Panc1 (cell line): ENCODE data around the gene SMC6. TPM values are rescaled to one million over a fixed set of nuclear protein-coding genes. Genes with fewer than 3 reads are reported as not detected.

Experiments
- ATAC-seq: fragments of 200-7000 bp; cut with Tn5 transposase; 2 replicates; pipeline ENCODE4 v1.9.1; 2020; ENCODE audit warnings: mild to moderate bottlenecking, moderate library complexity
- BruUV-seq: library from RNA; stranded (reverse); fragments of 400-500 nt; replicated peaks from 2 replicates; lab custom pipeline; 2021; lab: Mats Ljungman, UMichigan
- CTCF ChIA-PET: fragments of 300-600 bp; sonication (Branson Sonifier 250); formaldehyde crosslinking; loops from one replicate; lab custom pipeline; 2022; ENCODE audit warnings: antibody characterized with exemption; lab: Charles Lee
- POLR2A ChIA-PET: fragments of 300-600 bp; sonication (Branson Sonifier 250); formaldehyde crosslinking; loops from one replicate; lab custom pipeline; 2022; ENCODE audit warnings: antibody characterized with exemption; lab: Charles Lee
- DNase-seq: peaks from one replicate; pipeline ENCODE4 v3.0.0-alpha.2; 2010; ENCODE audit warnings: low read depth, low spot score
- H3K27ac ChIP-seq: 2 replicates; pipeline ENCODE4 v1.5.1; 2011; ENCODE audit warnings: mild to moderate bottlenecking, low read length, inconsistent platforms
- H3K27me3 ChIP-seq: fragments of 200-500 bp; sonication (Bioruptor generic); 2 replicates; pipeline ENCODE4 v1.6.0; 2014; ENCODE audit warnings: low read length, inconsistent platforms; ENCODE audit not compliant: control insufficient read depth, insufficient read depth
- H3K36me3 ChIP-seq: fragments of 200-500 bp; sonication (Bioruptor generic); 2 replicates; pipeline ENCODE4 v1.5.1; 2014; ENCODE audit warnings: inconsistent platforms, mild to moderate bottlenecking, low read length, moderate library complexity; ENCODE audit not compliant: control insufficient read depth, insufficient read depth
- H3K4me1 ChIP-seq: 2 replicates; pipeline ENCODE4 v1.5.1; 2011; ENCODE audit warnings: inconsistent platforms, mild to moderate bottlenecking, low read length, moderate library complexity; ENCODE audit not compliant: control insufficient read depth, insufficient read depth
- H3K4me3 ChIP-seq, 2 experiments: 2 replicates each; pipeline ENCODE4 v1.5.1; 2011 to 2012; ENCODE audit warnings: low read depth in 2 of 2, low read length in 2 of 2, mild to moderate bottlenecking in 2 of 2, inconsistent platforms in 1 of 2, moderate library complexity in 1 of 2
- H3K9me3 ChIP-seq: fragments of 200-500 bp; sonication (Bioruptor generic); 2 replicates; pipeline ENCODE4 v1.5.1; 2014; ENCODE audit warnings: low read depth, mild to moderate bottlenecking, inconsistent platforms, low read length, moderate library complexity; ENCODE audit not compliant: control insufficient read depth, insufficient read depth
- CTCF ChIP-seq: fragments of 450-650 bp; IDR thresholded peaks from 2 replicates; pipeline ENCODE4 v1.5.1; 2017; ENCODE audit warnings: mild to moderate bottlenecking
- POLR2AphosphoS5 ChIP-seq: IDR thresholded peaks from 2 replicates; pipeline ENCODE4 v1.6.1; 2012; ENCODE audit warnings: mild to moderate bottlenecking, low read depth, low read length, moderate library complexity
- SIN3A ChIP-seq: IDR thresholded peaks from 2 replicates; pipeline ENCODE4 v1.6.1; 2012; ENCODE audit warnings: low read depth, mild to moderate bottlenecking, low read length, moderate library complexity, borderline replicate concordance; ENCODE audit not compliant: insufficient read depth
- TCF7L2 ChIP-seq: IDR thresholded peaks from 2 replicates; pipeline ENCODE4 v1.6.1; 2011; ENCODE audit warnings: mild to moderate bottlenecking, low read depth, low read length, inconsistent platforms
- in situ Hi-C: cut with HindIII; loops from 2 replicates; pipeline ENCODE4 v1.10.0; 2016; ENCODE audit warnings: low sequenced_read_pairs, low pct_unique_long_range_greater_than_20kb
- intact Hi-C: fragments of 100-400 bp; cut with micrococcal nuclease; formaldehyde crosslinking; loops from one replicate; pipeline ENCODE4 v1.10.0; 2022; ENCODE audit not compliant: unreplicated experiment
- total RNA-seq: library from RNA; stranded (reverse); gene quantifications from one replicate; pipeline ENCODE4 v1.2.1, GENCODE V29; 2021; ENCODE audit not compliant: unreplicated experiment
- TF ChIP-seq, protein P1 (sequence below), 2 experiments: IDR thresholded peaks; 2 replicates each; pipeline ENCODE4 v1.6.1; 2011 to 2012; ENCODE audit warnings: low read depth in 2 of 2, control low read depth in 1 of 2, low read length in 1 of 2, mild to moderate bottlenecking in 1 of 2, moderate library complexity in 1 of 2; ENCODE audit not compliant: insufficient read depth in 1 of 2

Gene SMC6
- total RNA-seq, 1 experiment from 2014 or later = 43.8 TPM

DNA sequence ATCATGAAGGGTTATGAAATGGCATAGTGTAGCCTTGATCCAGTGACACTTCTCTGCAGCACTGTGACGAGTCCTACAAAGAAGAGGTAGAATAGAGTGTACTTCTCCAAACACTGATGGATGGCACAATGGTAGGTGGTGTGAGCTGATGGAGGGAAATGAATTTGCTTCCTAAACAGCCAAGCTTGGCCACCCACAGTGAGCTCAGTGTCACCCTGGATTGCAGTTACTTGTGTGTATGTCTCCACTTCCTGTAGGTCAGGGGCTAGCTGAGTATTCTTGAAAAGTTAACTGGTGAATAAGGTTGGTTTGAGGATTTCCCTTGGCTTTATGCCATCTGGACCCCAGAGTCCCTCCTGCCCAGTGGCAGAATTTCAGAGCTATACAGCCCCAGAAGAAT, 137.2 kb downstream of the SMC6 start:
- in situ Hi-C loops (no loop called here), intact Hi-C loops (no loop called here)
- BruUV-seq = no TSS peak
- CTCF ChIA-PET = no interaction called here
- DNase-seq = no peak
- Histone ChIP-seq H3K9me3 (no peaks in the 10 kb centered on the region), H3K4me1 (no peaks in the 10 kb centered on the region), H3K4me3 (no peak overlapping the region), H3K27me3 (no peaks in the 10 kb centered on the region; the same call in 1 of the 2 replicates), H3K36me3 (no peaks in the 10 kb centered on the region), H3K27ac (no peak overlapping the region)
- POLR2A ChIA-PET = no interaction called here
- TF ChIP-seq CTCF (no peak), SIN3A (no peak), TCF7L2 (no peak), POLR2AphosphoS5 (no peak)
- TF ChIP-seq, protein P1, sequence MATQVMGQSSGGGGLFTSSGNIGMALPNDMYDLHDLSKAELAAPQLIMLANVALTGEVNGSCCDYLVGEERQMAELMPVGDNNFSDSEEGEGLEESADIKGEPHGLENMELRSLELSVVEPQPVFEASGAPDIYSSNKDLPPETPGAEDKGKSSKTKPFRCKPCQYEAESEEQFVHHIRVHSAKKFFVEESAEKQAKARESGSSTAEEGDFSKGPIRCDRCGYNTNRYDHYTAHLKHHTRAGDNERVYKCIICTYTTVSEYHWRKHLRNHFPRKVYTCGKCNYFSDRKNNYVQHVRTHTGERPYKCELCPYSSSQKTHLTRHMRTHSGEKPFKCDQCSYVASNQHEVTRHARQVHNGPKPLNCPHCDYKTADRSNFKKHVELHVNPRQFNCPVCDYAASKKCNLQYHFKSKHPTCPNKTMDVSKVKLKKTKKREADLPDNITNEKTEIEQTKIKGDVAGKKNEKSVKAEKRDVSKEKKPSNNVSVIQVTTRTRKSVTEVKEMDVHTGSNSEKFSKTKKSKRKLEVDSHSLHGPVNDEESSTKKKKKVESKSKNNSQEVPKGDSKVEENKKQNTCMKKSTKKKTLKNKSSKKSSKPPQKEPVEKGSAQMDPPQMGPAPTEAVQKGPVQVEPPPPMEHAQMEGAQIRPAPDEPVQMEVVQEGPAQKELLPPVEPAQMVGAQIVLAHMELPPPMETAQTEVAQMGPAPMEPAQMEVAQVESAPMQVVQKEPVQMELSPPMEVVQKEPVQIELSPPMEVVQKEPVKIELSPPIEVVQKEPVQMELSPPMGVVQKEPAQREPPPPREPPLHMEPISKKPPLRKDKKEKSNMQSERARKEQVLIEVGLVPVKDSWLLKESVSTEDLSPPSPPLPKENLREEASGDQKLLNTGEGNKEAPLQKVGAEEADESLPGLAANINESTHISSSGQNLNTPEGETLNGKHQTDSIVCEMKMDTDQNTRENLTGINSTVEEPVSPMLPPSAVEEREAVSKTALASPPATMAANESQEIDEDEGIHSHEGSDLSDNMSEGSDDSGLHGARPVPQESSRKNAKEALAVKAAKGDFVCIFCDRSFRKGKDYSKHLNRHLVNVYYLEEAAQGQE (IDR thresholded peaks at IDR 0.05; ENCODE audit: insufficient read depth in 1 of 2, low read depth in 2 of 2, low read length in 1 of 2) = no peak
- ATAC-seq = no peak

DNA sequence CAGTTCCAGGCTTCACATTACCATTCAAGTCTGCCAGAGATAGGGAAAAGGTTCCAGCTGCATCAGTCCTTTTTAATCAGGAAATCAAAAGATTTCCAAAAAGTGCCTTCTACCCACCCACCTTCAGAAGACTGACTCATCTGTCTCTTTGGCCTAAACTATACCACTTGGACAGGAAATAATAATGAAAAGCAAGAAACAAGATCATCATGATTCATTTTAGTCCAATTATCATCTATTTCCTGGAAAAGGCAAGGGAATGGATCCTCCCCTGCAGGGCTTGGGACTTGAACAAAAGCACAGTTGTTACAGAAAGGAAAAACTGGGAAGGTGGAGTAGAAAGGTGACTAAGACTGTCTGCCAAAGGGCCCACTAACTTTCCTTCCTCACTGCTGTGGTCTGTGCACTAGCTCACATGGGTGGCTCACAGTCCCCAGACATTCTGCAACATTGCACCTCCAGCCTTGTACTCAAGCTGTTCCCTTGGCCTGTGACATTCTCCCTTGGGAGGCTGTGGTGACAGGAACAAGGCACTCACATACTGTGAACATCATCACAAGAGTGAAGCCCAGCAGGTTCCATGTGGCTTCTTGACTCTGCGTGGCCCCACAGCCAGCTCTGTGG, 137.8 kb downstream of the SMC6 start:
- no peak for ATAC-seq
- Histone ChIP-seq H3K4me3 (no peak overlapping the region), H3K27me3 (no peaks in the 10 kb centered on the region; the same call in 1 of the 2 replicates), H3K27ac (no peak overlapping the region), H3K9me3 (no peaks in the 10 kb centered on the region), H3K36me3 (no peaks in the 10 kb centered on the region), H3K4me1 (no peaks in the 10 kb centered on the region)
- ChIA-PET CTCF (no interaction called here), POLR2A (no interaction called here)
- intact Hi-C loops (no loop called here), in situ Hi-C loops (no loop called here)
- BruUV-seq = no TSS peak
- DNase-seq = no peak
- TF ChIP-seq CTCF = no peak
- no peak for TF ChIP-seq POLR2AphosphoS5
- TF ChIP-seq, protein P1 (IDR thresholded peaks at IDR 0.05; ENCODE audit: insufficient read depth in 1 of 2, low read depth in 2 of 2, low read length in 1 of 2) = no peak
- TF ChIP-seq TCF7L2 = no peak
- TF ChIP-seq SIN3A = no peak
